ENCODE measurements around the gene COG5. TPM values are rescaled to one million over a fixed set of nuclear protein-coding genes. Genes with fewer than 3 reads are reported as not detected.

COG5 gene
- total and polyA plus RNA-seq, 2 experiments from 2014 or later: 15.8 to 53.5 TPM

GRCh38 chr7:107234436-107234835, 329.3 kb downstream of the COG5 start:
- no peaks in the 10 kb centered on the region for H3K79me2 ChIP-seq
- no peak overlapping the region for H2AFZ ChIP-seq
- no peaks in the 10 kb centered on the region for H4K20me1 ChIP-seq (ENCODE audit: insufficient read depth, poor library complexity, severe bottlenecking)
- H3K9me3 ChIP-seq (ENCODE audit: low read depth): no peaks in the 10 kb centered on the region
- no peak overlapping the region for H3K27ac ChIP-seq
- H3K27me3 ChIP-seq: no peaks in the 10 kb centered on the region
- WGBS (ENCODE audit: low lambda C conversion rate, missing lambda C conversion rate): 78% methylated on average over 3 of the region's 3 CpGs
- H3K36me3 ChIP-seq (replicated peaks; ENCODE audit: insufficient read depth, low read depth): no peaks in the 10 kb centered on the region
- no peaks in the 10 kb centered on the region for H3K9me2 ChIP-seq (replicated peaks; ENCODE audit: insufficient read depth)
- DNase-seq (ENCODE audit: low spot score): no peak
- no peak overlapping the region for H3K4me3 ChIP-seq
- TF ChIP-seq EZH2 (IDR thresholded peaks at IDR 0.05; ENCODE audit: borderline replicate concordance) (no peak), EZH2phosphoT487 (IDR thresholded peaks at IDR 0.05; ENCODE audit: low read depth, severe bottlenecking, unreplicated experiment) (no peak)
- TF ChIP-seq, protein P1, sequence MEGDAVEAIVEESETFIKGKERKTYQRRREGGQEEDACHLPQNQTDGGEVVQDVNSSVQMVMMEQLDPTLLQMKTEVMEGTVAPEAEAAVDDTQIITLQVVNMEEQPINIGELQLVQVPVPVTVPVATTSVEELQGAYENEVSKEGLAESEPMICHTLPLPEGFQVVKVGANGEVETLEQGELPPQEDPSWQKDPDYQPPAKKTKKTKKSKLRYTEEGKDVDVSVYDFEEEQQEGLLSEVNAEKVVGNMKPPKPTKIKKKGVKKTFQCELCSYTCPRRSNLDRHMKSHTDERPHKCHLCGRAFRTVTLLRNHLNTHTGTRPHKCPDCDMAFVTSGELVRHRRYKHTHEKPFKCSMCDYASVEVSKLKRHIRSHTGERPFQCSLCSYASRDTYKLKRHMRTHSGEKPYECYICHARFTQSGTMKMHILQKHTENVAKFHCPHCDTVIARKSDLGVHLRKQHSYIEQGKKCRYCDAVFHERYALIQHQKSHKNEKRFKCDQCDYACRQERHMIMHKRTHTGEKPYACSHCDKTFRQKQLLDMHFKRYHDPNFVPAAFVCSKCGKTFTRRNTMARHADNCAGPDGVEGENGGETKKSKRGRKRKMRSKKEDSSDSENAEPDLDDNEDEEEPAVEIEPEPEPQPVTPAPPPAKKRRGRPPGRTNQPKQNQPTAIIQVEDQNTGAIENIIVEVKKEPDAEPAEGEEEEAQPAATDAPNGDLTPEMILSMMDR (IDR thresholded peaks at IDR 0.05; ENCODE audit: poor library complexity): no peak
- no peak overlapping the region for H3K4me2 ChIP-seq
- no peaks in the 10 kb centered on the region for H3K4me1 ChIP-seq (ENCODE audit: insufficient read depth)

DNA sequence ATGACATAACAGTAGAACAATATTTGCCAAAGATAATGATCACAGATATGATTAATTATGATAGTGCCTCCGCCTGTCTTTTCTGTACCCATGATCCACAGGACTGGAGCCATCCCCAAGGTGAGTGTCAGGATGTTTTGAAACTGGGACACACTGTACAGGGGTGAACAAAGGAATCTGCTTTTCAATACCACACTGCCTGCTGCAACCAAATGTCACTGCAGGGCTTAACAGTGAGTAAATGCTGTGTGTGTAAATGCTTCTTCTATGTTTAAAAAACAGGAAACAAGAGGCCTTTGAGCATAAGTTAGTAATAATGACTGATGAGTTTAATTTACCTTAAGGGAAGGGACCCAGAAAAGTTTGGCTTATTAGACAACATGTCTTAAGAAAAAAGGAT, 329.7 kb downstream of the COG5 start:
- H3K27me3 ChIP-seq: no peaks in the 10 kb centered on the region
- no peaks in the 10 kb centered on the region for H4K20me1 ChIP-seq (ENCODE audit: insufficient read depth, poor library complexity, severe bottlenecking)
- no peaks in the 10 kb centered on the region for H3K79me2 ChIP-seq
- H3K9me3 ChIP-seq (ENCODE audit: low read depth): no peaks in the 10 kb centered on the region
- H3K4me1 ChIP-seq (ENCODE audit: insufficient read depth): no peaks in the 10 kb centered on the region
- no peak overlapping the region for H2AFZ ChIP-seq
- H3K9me2 ChIP-seq (replicated peaks; ENCODE audit: insufficient read depth): no peaks in the 10 kb centered on the region
- no peak overlapping the region for H3K27ac ChIP-seq
- no peak overlapping the region for H3K4me2 ChIP-seq
- H3K4me3 ChIP-seq: no peak overlapping the region
- no peak for DNase-seq (ENCODE audit: low spot score)
- WGBS (ENCODE audit: low lambda C conversion rate, missing lambda C conversion rate): 80% methylated on average over 1 of the region's 1 CpG
- TF ChIP-seq EZH2 (IDR thresholded peaks at IDR 0.05; ENCODE audit: borderline replicate concordance) (no peak), EZH2phosphoT487 (IDR thresholded peaks at IDR 0.05; ENCODE audit: low read depth, severe bottlenecking, unreplicated experiment) (no peak)
- TF ChIP-seq, protein P1 (IDR thresholded peaks at IDR 0.05; ENCODE audit: poor library complexity): no peak
- H3K36me3 ChIP-seq (replicated peaks; ENCODE audit: insufficient read depth, low read depth): no peaks in the 10 kb centered on the region

DNA sequence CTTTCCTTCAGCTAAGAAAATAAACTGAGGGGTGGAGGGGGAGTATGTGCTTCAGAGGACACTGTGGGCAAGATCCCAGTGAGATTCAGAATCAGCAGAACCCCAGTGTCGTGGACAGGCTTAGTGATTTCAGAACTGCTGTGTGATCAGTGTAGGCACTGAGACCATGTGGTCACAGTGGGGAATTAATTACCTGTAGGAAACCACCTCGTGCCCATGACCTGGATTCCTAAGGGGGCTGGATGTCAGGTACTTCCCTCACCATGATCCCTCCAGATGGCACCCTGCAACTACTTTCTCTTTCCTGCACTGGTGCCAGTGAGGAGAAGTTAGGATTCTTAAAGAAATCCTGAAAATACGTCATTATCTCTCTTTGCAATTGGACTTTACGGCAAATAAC, 330.5 kb downstream of the COG5 start:
- Histone ChIP-seq H4K20me1 (ENCODE audit: insufficient read depth, poor library complexity, severe bottlenecking) (no peaks in the 10 kb centered on the region), H3K4me1 (ENCODE audit: insufficient read depth) (no peaks in the 10 kb centered on the region), H3K4me2 (no peak overlapping the region), H3K9me2 (replicated peaks; ENCODE audit: insufficient read depth) (no peaks in the 10 kb centered on the region), H3K27me3 (no peaks in the 10 kb centered on the region), H3K36me3 (replicated peaks; ENCODE audit: insufficient read depth, low read depth) (no peaks in the 10 kb centered on the region), H3K79me2 (no peaks in the 10 kb centered on the region), H3K27ac (no peak overlapping the region), H2AFZ (no peak overlapping the region), H3K4me3 (no peak overlapping the region), H3K9me3 (ENCODE audit: low read depth) (no peaks in the 10 kb centered on the region)
- WGBS (ENCODE audit: low lambda C conversion rate, missing lambda C conversion rate): 83% methylated on average over 4 of the region's 4 CpGs
- TF ChIP-seq EZH2 (IDR thresholded peaks at IDR 0.05; ENCODE audit: borderline replicate concordance) (no peak), EZH2phosphoT487 (IDR thresholded peaks at IDR 0.05; ENCODE audit: low read depth, severe bottlenecking, unreplicated experiment) (no peak)
- TF ChIP-seq, protein P1 (IDR thresholded peaks at IDR 0.05; ENCODE audit: poor library complexity): no peak
- no peak for DNase-seq (ENCODE audit: low spot score)
